Uterus (tissue), 2 donors: Measurements from ENCODE around the gene TMEM175.

Experiments used
- POLR2A ChIP-seq, 2 donors: fragments of 450-650 bp; IDR thresholded peaks; one replicate each; pipeline ENCODE4 v1.6.1; 2016; ENCODE audit warnings: antibody characterized with exemption in 2 of 2, mild to moderate bottlenecking in 1 of 2, moderate library complexity in 1 of 2
- TF ChIP-seq, protein P1 (sequence below), 4 experiments: fragments of 200-600 bp in 2 of 4; fragments of 450-650 bp in 2 of 4; sonication (generic) in 2 of 4; IDR thresholded peaks; one replicate each; pipeline ENCODE4 v1.5.1; 2016 to 2019; ENCODE audit warnings: antibody characterized with exemption in 4 of 4, mild to moderate bottlenecking in 2 of 4, moderate library complexity in 1 of 4

DNA sequence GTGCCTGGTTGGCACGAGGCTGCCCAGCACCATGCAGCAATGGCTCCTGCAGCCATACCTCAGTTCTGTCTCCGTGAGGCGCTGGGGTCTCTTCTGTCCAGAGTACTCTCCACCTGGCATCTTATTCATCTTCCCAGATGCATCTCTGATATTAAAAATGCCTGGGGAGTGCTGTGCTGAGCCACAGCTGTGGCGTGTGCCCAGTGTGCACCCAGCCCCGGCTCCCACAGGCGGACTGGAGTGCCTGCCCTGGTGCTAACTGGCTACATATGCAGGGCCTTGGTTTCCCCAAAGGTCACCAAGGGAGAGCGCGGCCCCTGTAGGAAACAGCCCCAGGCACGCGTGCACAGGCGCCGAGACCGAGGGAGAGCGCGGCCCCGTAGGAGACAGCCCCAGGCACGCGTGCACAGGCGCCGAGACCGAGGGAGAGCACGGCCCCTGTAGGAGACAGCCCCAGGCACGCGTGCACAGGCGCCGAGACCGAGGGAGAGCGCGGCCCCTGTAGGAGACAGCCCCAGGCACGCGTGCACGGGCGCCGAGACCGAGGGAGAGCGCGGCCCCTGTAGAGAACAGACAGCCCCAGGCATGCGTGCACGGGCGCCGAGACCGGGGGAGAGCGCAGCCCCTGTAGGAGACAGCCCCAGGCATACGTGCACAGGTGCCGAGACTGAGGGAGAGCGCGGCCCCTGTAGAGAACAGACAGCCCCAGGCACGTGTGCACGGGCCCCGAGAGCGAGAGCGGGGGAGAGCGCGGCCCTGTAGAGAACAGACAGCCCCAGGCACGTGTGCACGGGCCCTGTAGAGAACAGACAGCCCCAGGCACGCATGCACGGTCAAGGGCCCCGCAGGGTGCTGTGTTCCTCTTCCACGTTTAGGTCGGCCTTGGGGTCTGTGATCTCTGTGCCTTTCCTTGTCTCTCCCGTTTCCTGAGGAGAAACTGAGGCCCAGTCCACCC is 14.5 kb downstream of the TMEM175 start:
- TF ChIP-seq, protein P1, sequence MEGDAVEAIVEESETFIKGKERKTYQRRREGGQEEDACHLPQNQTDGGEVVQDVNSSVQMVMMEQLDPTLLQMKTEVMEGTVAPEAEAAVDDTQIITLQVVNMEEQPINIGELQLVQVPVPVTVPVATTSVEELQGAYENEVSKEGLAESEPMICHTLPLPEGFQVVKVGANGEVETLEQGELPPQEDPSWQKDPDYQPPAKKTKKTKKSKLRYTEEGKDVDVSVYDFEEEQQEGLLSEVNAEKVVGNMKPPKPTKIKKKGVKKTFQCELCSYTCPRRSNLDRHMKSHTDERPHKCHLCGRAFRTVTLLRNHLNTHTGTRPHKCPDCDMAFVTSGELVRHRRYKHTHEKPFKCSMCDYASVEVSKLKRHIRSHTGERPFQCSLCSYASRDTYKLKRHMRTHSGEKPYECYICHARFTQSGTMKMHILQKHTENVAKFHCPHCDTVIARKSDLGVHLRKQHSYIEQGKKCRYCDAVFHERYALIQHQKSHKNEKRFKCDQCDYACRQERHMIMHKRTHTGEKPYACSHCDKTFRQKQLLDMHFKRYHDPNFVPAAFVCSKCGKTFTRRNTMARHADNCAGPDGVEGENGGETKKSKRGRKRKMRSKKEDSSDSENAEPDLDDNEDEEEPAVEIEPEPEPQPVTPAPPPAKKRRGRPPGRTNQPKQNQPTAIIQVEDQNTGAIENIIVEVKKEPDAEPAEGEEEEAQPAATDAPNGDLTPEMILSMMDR (IDR thresholded peaks at IDR 0.05) = no peak
- no peak for TF ChIP-seq POLR2A (IDR thresholded peaks at IDR 0.05)
